DOHH2 (cell line): ENCODE results near the gene RAB3D.

ENCODE experiments used
- CTCF ChIP-seq: fragments of 200-600 bp; sonication (generic); IDR thresholded peaks from one replicate; pipeline ENCODE4 v1.5.1; 2014; ENCODE audit warnings: antibody characterized with exemption, mild to moderate bottlenecking, low read depth, low read length; ENCODE audit not compliant: poor library complexity, severe bottlenecking
- EZH2phosphoT487 ChIP-seq: fragments of 200-600 bp; sonication (generic); IDR thresholded peaks from 2 replicates; pipeline ENCODE4 v1.6.1; 2017; ENCODE audit warnings: borderline replicate concordance, mild to moderate bottlenecking, antibody characterized with exemption, low read length, moderate library complexity, mixed read lengths

- no peak for TF ChIP-seq CTCF
- TF ChIP-seq EZH2phosphoT487, result no peak
These were observed 21.7 kb upstream of the RAB3D start for GRCh38 chr19:11361037-11361770.
